CD14-positive monocyte (primary cell): Measurements from ENCODE around the gene SPAG7. TPM values are rescaled to one million over a fixed set of nuclear protein-coding genes. Genes with fewer than 3 reads are reported as not detected.

Source experiments
- DNase-seq, 3 donors: peaks; one replicate each; pipeline ENCODE4 v3.0.0-alpha.2; 2011 to 2022
- H2AFZ ChIP-seq: 2 replicates; pipeline ENCODE4 v1.6.0; 2012; ENCODE audit warnings: mild to moderate bottlenecking, low read depth, low read length, inconsistent platforms; ENCODE audit not compliant: insufficient read depth, poor library complexity, severe bottlenecking
- H3K27ac ChIP-seq, 2 donors: 1 replicate in 1 of 2; 2 replicates in 1 of 2; pipeline ENCODE4 v1.5.1; 2012 to 2013; ENCODE audit warnings: low read length in 2 of 2, control low read depth in 1 of 2, inconsistent platforms in 1 of 2, low read depth in 1 of 2, mild to moderate bottlenecking in 1 of 2
- H3K27me3 ChIP-seq, 2 donors: one replicate each; pipeline versions ENCODE4 v1.6.0 to v1.6.1; 2011 to 2013; ENCODE audit warnings: low read length in 2 of 2; ENCODE audit not compliant: control insufficient read depth in 2 of 2, insufficient read depth in 2 of 2
- H3K36me3 ChIP-seq, 2 donors: replicated peaks in 1 of 2; 1 replicate in 1 of 2; 2 replicates in 1 of 2; pipeline versions ENCODE4 v1.5.1 to v1.6.1; 2012 to 2013; ENCODE audit warnings: low read length in 2 of 2, control low read depth in 1 of 2, inconsistent platforms in 1 of 2, mild to moderate bottlenecking in 1 of 2; ENCODE audit not compliant: insufficient read depth in 2 of 2, control insufficient read depth in 1 of 2
- H3K4me1 ChIP-seq, 2 donors: 1 replicate in 1 of 2; 2 replicates in 1 of 2; pipeline versions ENCODE4 v1.5.1 to v1.6.1; 2012 to 2013; ENCODE audit warnings: low read length in 2 of 2, control low read depth in 1 of 2, inconsistent platforms in 1 of 2, mild to moderate bottlenecking in 1 of 2, moderate library complexity in 1 of 2; ENCODE audit not compliant: insufficient read depth in 2 of 2, control insufficient read depth in 1 of 2
- H3K4me2 ChIP-seq: replicated peaks from 2 replicates; pipeline ENCODE3; 2012; ENCODE audit warnings: low read length, moderate library complexity, mild to moderate bottlenecking; ENCODE audit not compliant: poor library complexity, severe bottlenecking; ENCODE audit errors: extremely low read depth
- H3K4me3 ChIP-seq, 3 experiments: fragments of 200-600 bp in 1 of 3; sonication (generic) in 1 of 3; replicated peaks in 1 of 3; 1 replicate in 2 of 3; 2 replicates in 1 of 3; pipeline ENCODE4 v1.5.1; 2011 to 2013; ENCODE audit warnings: low read length in 3 of 3, mild to moderate bottlenecking in 3 of 3, control low read depth in 2 of 3, low read depth in 2 of 3, inconsistent platforms in 1 of 3, moderate library complexity in 1 of 3
- H3K79me2 ChIP-seq: 2 replicates; pipeline ENCODE4 v1.6.0; 2012; ENCODE audit warnings: mild to moderate bottlenecking, control low read depth, inconsistent platforms, low read length, moderate library complexity; ENCODE audit not compliant: insufficient read depth
- H3K9ac ChIP-seq: 2 replicates; pipeline ENCODE4 v1.6.0; 2017; ENCODE audit warnings: low read length, mild to moderate bottlenecking; ENCODE audit not compliant: insufficient read depth, poor library complexity, severe bottlenecking
- H3K9me3 ChIP-seq, 2 donors: replicated peaks in 1 of 2; 1 replicate in 1 of 2; 2 replicates in 1 of 2; pipeline versions ENCODE4 v1.5.1 to v1.6.1; 2012 to 2013; ENCODE audit warnings: low read length in 2 of 2, control low read depth in 1 of 2; ENCODE audit not compliant: control insufficient read depth in 1 of 2, insufficient read depth in 1 of 2
- H4K20me1 ChIP-seq: 2 replicates; pipeline ENCODE4 v1.6.0; 2012; ENCODE audit warnings: mild to moderate bottlenecking, low read length, control low read depth, moderate library complexity; ENCODE audit not compliant: insufficient read depth
- H3K27ac Mint-ChIP-seq, 7 donors: one replicate each; pipeline ENCODE4 v1.8.0; 2020; ENCODE audit warnings: mild to moderate bottlenecking in 7 of 7, mixed read lengths in 7 of 7, moderate library complexity in 6 of 7, inconsistent platforms in 2 of 7
- H3K27me3 Mint-ChIP-seq, 3 donors: one replicate each; pipeline ENCODE4 v1.8.0; 2021 to 2022; ENCODE audit warnings: low read depth in 3 of 3, mild to moderate bottlenecking in 3 of 3, mixed read lengths in 3 of 3, moderate library complexity in 3 of 3, inconsistent platforms in 1 of 3
- H3K36me3 Mint-ChIP-seq, 2 donors: one replicate each; pipeline ENCODE4 v1.8.0; 2020; ENCODE audit warnings: mixed read lengths in 2 of 2, inconsistent platforms in 1 of 2, mild to moderate bottlenecking in 1 of 2
- H3K4me1 Mint-ChIP-seq: one replicate; pipeline ENCODE4 v1.8.0; 2020; ENCODE audit warnings: mild to moderate bottlenecking, mixed read lengths
- H3K4me3 Mint-ChIP-seq, 2 donors: one replicate each; pipeline ENCODE4 v1.8.0; 2020; ENCODE audit warnings: mild to moderate bottlenecking in 2 of 2, mixed read lengths in 2 of 2, moderate library complexity in 1 of 2
- H3K9me3 Mint-ChIP-seq, 7 donors: one replicate each; pipeline ENCODE4 v1.8.0; 2020 to 2022; ENCODE audit warnings: mixed read lengths in 7 of 7, mild to moderate bottlenecking in 6 of 7, moderate library complexity in 6 of 7, inconsistent platforms in 2 of 7
- CTCF ChIP-seq: fragments of 200-600 bp; IDR thresholded peaks from one replicate; pipeline ENCODE4 v1.8.0; 2022; ENCODE audit warnings: antibody characterized with exemption, mild to moderate bottlenecking
- WGBS: methylation state at CpG from one replicate; pipeline ENCODE4 v1.1.5; 2013; ENCODE audit warnings: missing lambda C conversion rate; ENCODE audit not compliant: insufficient coverage; 5-methylcytosine and 5-hydroxymethylcytosine counted together
- intact Hi-C, 2 donors: fragments of 100-400 bp; cut with micrococcal nuclease; formaldehyde crosslinking; loops; one replicate each; pipeline versions ENCODE4 v1.15.0 to v1.15.1; 2023
- polyA plus RNA-seq, 3 donors: library from polyadenylated mRNA; depleted of rRNA in 1 of 3; unstranded in 2 of 3; stranded (reverse) in 1 of 3; fragments of 300-500 nt in 2 of 3; fragments of >200 nt in 1 of 3; fragmentation: Illumina TruSeq in 2 of 3; gene quantifications; 1 replicate in 2 of 3; 2 replicates in 1 of 3; pipeline ENCODE4 v1.2.3, GENCODE V29; 2012 to 2021

SPAG7 gene
- polyA plus RNA-seq, 3 donors = 75.6 to 96.7 (median 85.1) TPM

- H3K79me2 ChIP-seq = no peaks in the 10 kb centered on the region
- WGBS = 95% methylated on average over 4 of the region's 18 CpGs
- peaks cover 26 to 45% of the 10 kb centered on the region in 2 donors for H3K36me3 Mint-ChIP-seq
- no peak overlapping the region for H3K27ac ChIP-seq
- H3K9me3 ChIP-seq = no peaks in the 10 kb centered on the region
- intact Hi-C loops = no loop called here
- H3K4me2 ChIP-seq = no peak overlapping the region
- H4K20me1 ChIP-seq = no peaks in the 10 kb centered on the region
- no peak overlapping the region for H3K4me3 ChIP-seq
- TF ChIP-seq CTCF = no peak
- H2AFZ ChIP-seq = no peak overlapping the region
- H3K27me3 Mint-ChIP-seq = peaks cover 0 to 2% (median 0%) of the 10 kb centered on the region in 3 donors
- H3K36me3 ChIP-seq = peaks cover 18 to 21% of the 10 kb centered on the region in 2 donors
- H3K27ac Mint-ChIP-seq = peak overlapping the region in 1 of 7 donors; percentile 26
- no peak overlapping the region for H3K4me3 Mint-ChIP-seq
- H3K4me1 Mint-ChIP-seq = peaks cover 16% of the 10 kb centered on the region
- H3K4me1 ChIP-seq = peaks cover 0 to 10% of the 10 kb centered on the region in 2 donors
- no peaks in the 10 kb centered on the region for H3K27me3 ChIP-seq
- DNase-seq = no peak
- H3K9me3 Mint-ChIP-seq = peaks cover 0 to 2% (median 0%) of the 10 kb centered on the region in 7 donors
- no peak overlapping the region for H3K9ac ChIP-seq
Measured at GRCh38 chr17:4959261-4959965, 8.2 kb downstream of the SPAG7 start.

- no peak overlapping the region for H3K4me3 ChIP-seq
Measured at GRCh38 chr17:4958102-4958501, 9.5 kb downstream of the SPAG7 start.

More at GRCh38 chr17:4958102-4958501, 9.5 kb downstream of the SPAG7 start:
- no peak overlapping the region for H3K27ac Mint-ChIP-seq
- 97% methylated on average over 3 of the region's 3 CpGs for WGBS
- H3K9me3 ChIP-seq = no peaks in the 10 kb centered on the region
- H3K27ac ChIP-seq = no peak overlapping the region
- H3K4me1 Mint-ChIP-seq = peaks cover 7% of the 10 kb centered on the region
- peaks cover 0 to under 1% of the 10 kb centered on the region in 2 donors for H3K4me1 ChIP-seq
- H4K20me1 ChIP-seq = no peaks in the 10 kb centered on the region
- no peak for DNase-seq
- peaks cover 18 to 21% of the 10 kb centered on the region in 2 donors for H3K36me3 ChIP-seq
- H3K27me3 ChIP-seq = no peaks in the 10 kb centered on the region
- no peak for TF ChIP-seq CTCF
- no peaks in the 10 kb centered on the region for H3K27me3 Mint-ChIP-seq
- no peak overlapping the region for H3K9ac ChIP-seq
- H3K79me2 ChIP-seq = no peaks in the 10 kb centered on the region
- no peak overlapping the region for H3K4me3 Mint-ChIP-seq
- intact Hi-C loops = no loop called here
- no peaks in the 10 kb centered on the region for H3K9me3 Mint-ChIP-seq
- H3K36me3 Mint-ChIP-seq = peaks cover 26 to 45% of the 10 kb centered on the region in 2 donors
- H3K4me2 ChIP-seq = no peak overlapping the region
- no peak overlapping the region for H2AFZ ChIP-seq
